Keratinocyte (primary cell): ENCODE results near the gene TTC38.

Experiments
- EZH2 ChIP-seq: IDR thresholded peaks from one replicate; pipeline ENCODE4 v1.6.1; 2012; ENCODE audit warnings: inconsistent platforms, mild to moderate bottlenecking, low read length, moderate library complexity
- TF ChIP-seq, protein P1 (sequence below), 3 experiments: IDR thresholded peaks in 1 of 3; conservative IDR thresholded peaks in 1 of 3; optimal IDR thresholded peaks in 1 of 3; 2 replicates in 2 of 3; 3 replicates in 1 of 3; pipeline versions ENCODE3 to v1.5.1; 2011; ENCODE audit warnings: low read length in 3 of 3, mild to moderate bottlenecking in 3 of 3, moderate library complexity in 2 of 3, control low read depth in 1 of 3, inconsistent platforms in 1 of 3; ENCODE audit not compliant: insufficient read depth in 2 of 3; ENCODE audit errors: extremely low read depth in 1 of 3

GRCh38 chr22:46340676-46341075 lies 72.9 kb downstream of the TTC38 start:
- TF ChIP-seq, protein P1, sequence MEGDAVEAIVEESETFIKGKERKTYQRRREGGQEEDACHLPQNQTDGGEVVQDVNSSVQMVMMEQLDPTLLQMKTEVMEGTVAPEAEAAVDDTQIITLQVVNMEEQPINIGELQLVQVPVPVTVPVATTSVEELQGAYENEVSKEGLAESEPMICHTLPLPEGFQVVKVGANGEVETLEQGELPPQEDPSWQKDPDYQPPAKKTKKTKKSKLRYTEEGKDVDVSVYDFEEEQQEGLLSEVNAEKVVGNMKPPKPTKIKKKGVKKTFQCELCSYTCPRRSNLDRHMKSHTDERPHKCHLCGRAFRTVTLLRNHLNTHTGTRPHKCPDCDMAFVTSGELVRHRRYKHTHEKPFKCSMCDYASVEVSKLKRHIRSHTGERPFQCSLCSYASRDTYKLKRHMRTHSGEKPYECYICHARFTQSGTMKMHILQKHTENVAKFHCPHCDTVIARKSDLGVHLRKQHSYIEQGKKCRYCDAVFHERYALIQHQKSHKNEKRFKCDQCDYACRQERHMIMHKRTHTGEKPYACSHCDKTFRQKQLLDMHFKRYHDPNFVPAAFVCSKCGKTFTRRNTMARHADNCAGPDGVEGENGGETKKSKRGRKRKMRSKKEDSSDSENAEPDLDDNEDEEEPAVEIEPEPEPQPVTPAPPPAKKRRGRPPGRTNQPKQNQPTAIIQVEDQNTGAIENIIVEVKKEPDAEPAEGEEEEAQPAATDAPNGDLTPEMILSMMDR (optimal IDR thresholded peaks at IDR 0.05 in 1 of 3, IDR thresholded peaks at IDR 0.05 in 1 of 3, conservative IDR thresholded peaks at IDR 0.05 in 1 of 3; ENCODE audit: extremely low read depth in 1 of 3, insufficient read depth in 2 of 3, low read length in 3 of 3) = no peak
- TF ChIP-seq EZH2 = no peak
